ENCODE results near the gene MYH7. TPM values are rescaled to one million over a fixed set of nuclear protein-coding genes. Genes with fewer than 3 reads are reported as not detected.

The MYH7 gene
- total RNA-seq, 5 donors from 2014 or later (not counting 1 experiment from before 2014, with no cell fraction given) = not detected

GRCh38 chr14:23379366-23380196 lies 55.9 kb downstream of the MYH7 start:
- Mint-ChIP-seq H3K9me3 (no peaks in the 10 kb centered on the region), H3K27me3 (peaks cover 9 to 18% of the 10 kb centered on the region in 2 donors), H3K4me3 (no peak overlapping the region), H3K27ac (no peak overlapping the region), H3K4me1 (no peaks in the 10 kb centered on the region), H3K36me3 (no peaks in the 10 kb centered on the region)
- H3K4me1 ChIP-seq (ENCODE audit: control insufficient read depth in 1 of 2, extremely low read depth in 1 of 2, insufficient read depth in 2 of 2, low read length in 2 of 2) = no peaks in the 10 kb centered on the region
- H3K4me3 ChIP-seq (ENCODE audit: control insufficient read depth in 1 of 2, extremely low read depth in 1 of 2, low read length in 1 of 2) = no peak overlapping the region
- no peaks in the 10 kb centered on the region for H3K36me3 ChIP-seq (ENCODE audit: control insufficient read depth in 2 of 2, extremely low read depth in 1 of 2, insufficient read depth in 1 of 2, low read length in 1 of 2)
- DNase-seq = peak; percentile 25 to 81 (median 56)
- no peak overlapping the region for H3K27ac ChIP-seq (ENCODE audit: low read length)
- 20% methylated on average over 5 of the region's 12 CpGs for WGBS (ENCODE audit: insufficient coverage)
- H3K9me3 ChIP-seq = no peaks in the 10 kb centered on the region
- peak; percentile 86 to 95 (median 88) for ATAC-seq (replicated peaks in 1 of 4)
- peaks cover 0 to 55% of the 10 kb centered on the region in 2 experiments for H3K27me3 ChIP-seq (replicated peaks in 1 of 2; ENCODE audit: control insufficient read depth in 2 of 2, extremely low read depth in 1 of 2, insufficient read depth in 2 of 2, low read length in 1 of 2)
- ChIA-PET CTCF (interaction anchor here (0.9 to 2.4 kb wide), 16 partner anchors 10 to 311 kb away, joined by 3 to 13 read pairs (median 5); partner anchors contain the start of gene PABPN1 (in 1 of the 2)), POLR2A (no interaction called here)

- H3K36me3 Mint-ChIP-seq = no peaks in the 10 kb centered on the region
- Histone ChIP-seq H3K36me3 (ENCODE audit: control insufficient read depth in 2 of 2, extremely low read depth in 1 of 2, insufficient read depth in 1 of 2, low read length in 1 of 2) (no peaks in the 10 kb centered on the region), H3K27ac (ENCODE audit: low read length) (no peak overlapping the region), H3K4me3 (ENCODE audit: control insufficient read depth in 1 of 2, extremely low read depth in 1 of 2, low read length in 1 of 2) (no peak overlapping the region), H3K9me3 (no peaks in the 10 kb centered on the region), H3K4me1 (ENCODE audit: control insufficient read depth in 1 of 2, extremely low read depth in 1 of 2, insufficient read depth in 2 of 2, low read length in 2 of 2) (no peaks in the 10 kb centered on the region), H3K27me3 (replicated peaks in 1 of 2; ENCODE audit: control insufficient read depth in 2 of 2, extremely low read depth in 1 of 2, insufficient read depth in 2 of 2, low read length in 1 of 2) (peaks cover 0 to 55% of the 10 kb centered on the region in 2 experiments)
- no peak overlapping the region for H3K4me3 Mint-ChIP-seq
- ATAC-seq (replicated peaks in 1 of 4) (no peak), DNase-seq (no peak)
- H3K27me3 Mint-ChIP-seq = peaks cover 9 to 18% of the 10 kb centered on the region in 2 donors
- 68% methylated on average over 9 of the region's 11 CpGs for WGBS (ENCODE audit: insufficient coverage)
- no peak overlapping the region for H3K27ac Mint-ChIP-seq
- no peaks in the 10 kb centered on the region for H3K9me3 Mint-ChIP-seq
- POLR2A ChIA-PET = no interaction called here
- no peaks in the 10 kb centered on the region for H3K4me1 Mint-ChIP-seq
- CTCF ChIA-PET = interaction anchor here (0.9 to 2.4 kb wide), 6 partner anchors 9 to 310 kb away, joined by 3 to 13 read pairs (median 6); no protein-coding TSS in a partner anchor
Observed at GRCh38 chr14:23378612-23379220, 56.7 kb downstream of the MYH7 start.

- Mint-ChIP-seq H3K9me3 (no peaks in the 10 kb centered on the region), H3K36me3 (no peaks in the 10 kb centered on the region), H3K4me1 (no peaks in the 10 kb centered on the region), H3K27ac (no peak overlapping the region), H3K27me3 (peaks cover 8 to 18% of the 10 kb centered on the region in 2 donors), H3K4me3 (no peak overlapping the region)
- H3K4me1 ChIP-seq (ENCODE audit: control insufficient read depth in 1 of 2, extremely low read depth in 1 of 2, insufficient read depth in 2 of 2, low read length in 2 of 2) = no peaks in the 10 kb centered on the region
- DNase-seq = no peak
- WGBS (ENCODE audit: insufficient coverage) = 87% methylated on average over 9 of the region's 14 CpGs
- POLR2A ChIA-PET = no interaction called here
- H3K27ac ChIP-seq (ENCODE audit: low read length) = no peak overlapping the region
- no peaks in the 10 kb centered on the region for H3K9me3 ChIP-seq
- ATAC-seq (replicated peaks in 1 of 4) = no peak
- H3K4me3 ChIP-seq (ENCODE audit: control insufficient read depth in 1 of 2, extremely low read depth in 1 of 2, low read length in 1 of 2) = no peak overlapping the region
- CTCF ChIA-PET = no interaction called here
- no peaks in the 10 kb centered on the region for H3K36me3 ChIP-seq (ENCODE audit: control insufficient read depth in 2 of 2, extremely low read depth in 1 of 2, insufficient read depth in 1 of 2, low read length in 1 of 2)
- H3K27me3 ChIP-seq (replicated peaks in 1 of 2; ENCODE audit: control insufficient read depth in 2 of 2, extremely low read depth in 1 of 2, insufficient read depth in 2 of 2, low read length in 1 of 2) = peaks cover 0 to 55% of the 10 kb centered on the region in 2 experiments
Observed at GRCh38 chr14:23377573-23378563, 57.6 kb downstream of the MYH7 start.

GRCh38 chr14:23377198-23377550 lies 58.3 kb downstream of the MYH7 start:
- H3K4me3 Mint-ChIP-seq = no peak overlapping the region
- Histone ChIP-seq H3K36me3 (ENCODE audit: control insufficient read depth in 2 of 2, extremely low read depth in 1 of 2, insufficient read depth in 1 of 2, low read length in 1 of 2) (no peaks in the 10 kb centered on the region), H3K4me1 (ENCODE audit: control insufficient read depth in 1 of 2, extremely low read depth in 1 of 2, insufficient read depth in 2 of 2, low read length in 2 of 2) (no peaks in the 10 kb centered on the region), H3K27me3 (replicated peaks in 1 of 2; ENCODE audit: control insufficient read depth in 2 of 2, extremely low read depth in 1 of 2, insufficient read depth in 2 of 2, low read length in 1 of 2) (peaks cover 0 to 48% of the 10 kb centered on the region in 2 experiments), H3K9me3 (no peaks in the 10 kb centered on the region), H3K4me3 (ENCODE audit: control insufficient read depth in 1 of 2, extremely low read depth in 1 of 2, low read length in 1 of 2) (no peak overlapping the region), H3K27ac (ENCODE audit: low read length) (no peak overlapping the region)
- H3K27me3 Mint-ChIP-seq = peaks cover 4 to 12% of the 10 kb centered on the region in 2 donors
- WGBS (ENCODE audit: insufficient coverage) = 67% methylated on average over 5 of the region's 11 CpGs
- H3K4me1 Mint-ChIP-seq = no peaks in the 10 kb centered on the region
- H3K36me3 Mint-ChIP-seq = no peaks in the 10 kb centered on the region
- no peaks in the 10 kb centered on the region for H3K9me3 Mint-ChIP-seq
- DNase-seq = no peak
- ChIA-PET POLR2A (no interaction called here), CTCF (no interaction called here)
- H3K27ac Mint-ChIP-seq = no peak overlapping the region
- ATAC-seq (replicated peaks in 1 of 4) = no peak

GRCh38 chr14:23376482-23377197 lies 58.8 kb downstream of the MYH7 start, which contains the start of gene CMTM5:
Gene CMTM5 (plus strand): TSS chr14:23377046. CDS start chr14:23377252, 206 bp downstream.
- Mint-ChIP-seq H3K36me3 (no peaks in the 10 kb centered on the region), H3K27ac (no peak within 1 kb of the TSS), H3K4me3 (no peak within 1 kb of the TSS), H3K9me3 (no peaks in the 10 kb centered on the region), H3K27me3 (peaks cover 4 to 10% of the 10 kb centered on the region in 2 donors), H3K4me1 (no peaks in the 10 kb centered on the region)
- ATAC-seq (replicated peaks in 1 of 4) (no peak), DNase-seq (no peak)
- Histone ChIP-seq H3K27ac (ENCODE audit: low read length) (no peak within 1 kb of the TSS), H3K27me3 (replicated peaks in 1 of 2; ENCODE audit: control insufficient read depth in 2 of 2, extremely low read depth in 1 of 2, insufficient read depth in 2 of 2, low read length in 1 of 2) (peaks cover 0 to 44% of the 10 kb centered on the region in 2 experiments), H3K4me1 (ENCODE audit: control insufficient read depth in 1 of 2, extremely low read depth in 1 of 2, insufficient read depth in 2 of 2, low read length in 2 of 2) (no peaks in the 10 kb centered on the region), H3K36me3 (ENCODE audit: control insufficient read depth in 2 of 2, extremely low read depth in 1 of 2, insufficient read depth in 1 of 2, low read length in 1 of 2) (no peaks in the 10 kb centered on the region), H3K4me3 (ENCODE audit: control insufficient read depth in 1 of 2, extremely low read depth in 1 of 2, low read length in 1 of 2) (no peak within 1 kb of the TSS), H3K9me3 (no peaks in the 10 kb centered on the region)
- CTCF ChIA-PET = no interaction called here
- POLR2A ChIA-PET = no interaction called here
- WGBS (ENCODE audit: insufficient coverage) = 94% methylated on average over 10 of the region's 13 CpGs

Measured in T-cell (primary cell).